GM12878 (cell line): ENCODE results near the gene SPSB3. TPM values are rescaled to one million over a fixed set of nuclear protein-coding genes. Genes with fewer than 3 reads are reported as not detected.

Experiments used
- ATAC-seq: fragments of 200-7000 bp; cut with Tn5 transposase; 3 replicates; pipeline ENCODE4 v1.9.1; 2020; ENCODE audit warnings: mild to moderate bottlenecking, moderate library complexity
- BruUV-seq: library from RNA; stranded (reverse); fragments of 400-500 nt; replicated peaks from 2 replicates; lab custom pipeline; 2021; lab: Mats Ljungman, UMichigan
- CTCF ChIA-PET: fragments of 300-600 bp; sonication (Branson Sonifier 250); formaldehyde crosslinking; extraction: SDS; loops from one replicate; lab custom pipeline; 2021; ENCODE audit warnings: inconsistent platforms; lab: Yijun Ruan, JAX
- POLR2A ChIA-PET: fragments of 350-600 bp; formaldehyde crosslinking; extraction: SDS; loops from one replicate; lab custom pipeline; 2021; ENCODE audit warnings: inconsistent platforms; lab: Charles Lee
- RAD21 ChIA-PET: fragments of 300-600 bp; sonication (Branson Sonifier 250); formaldehyde crosslinking; loops from one replicate; lab custom pipeline; 2023; ENCODE audit warnings: antibody characterized with exemption; ENCODE audit not compliant: unreplicated experiment; lab: Charles Lee
- SMC1A ChIA-PET: fragments of 300-600 bp; sonication (Branson Sonifier 250); formaldehyde crosslinking; loops from one replicate; lab custom pipeline; 2023; ENCODE audit not compliant: unreplicated experiment, uncharacterized antibody; lab: Charles Lee
- DNase-seq: peaks from one replicate; pipeline ENCODE4 v3.0.0-alpha.2; 2011; ENCODE audit warnings: low read depth, low spot score
- FAIRE-seq: peaks from 3 replicates; lab custom pipeline; 2011; peaks lifted over from hg19 to GRCh38; lab: Jason Lieb, UNC
- H2AFZ ChIP-seq: 2 replicates; pipeline ENCODE4 v1.6.0; 2011; ENCODE audit warnings: low read depth, low read length, control low read depth; ENCODE audit not compliant: control insufficient read depth
- H3K27ac ChIP-seq: 2 replicates; pipeline ENCODE4 v1.5.1; 2011; ENCODE audit warnings: control low read depth; ENCODE audit not compliant: control insufficient read depth, insufficient read depth
- H3K27me3 ChIP-seq, 2 experiments: replicated peaks in 1 of 2; 2 replicates each; pipeline versions ENCODE4 v1.6.0 to v1.6.1; 2011; ENCODE audit warnings: low read length in 1 of 2; ENCODE audit not compliant: control insufficient read depth in 2 of 2, insufficient read depth in 2 of 2
- H3K36me3 ChIP-seq, 2 experiments: 2 replicates each; pipeline ENCODE4 v1.5.1; 2011; ENCODE audit warnings: low read length in 1 of 2; ENCODE audit not compliant: control insufficient read depth in 2 of 2, insufficient read depth in 2 of 2
- H3K4me1 ChIP-seq: 2 replicates; pipeline ENCODE4 v1.6.1; 2011; ENCODE audit warnings: mild to moderate bottlenecking, low read length, moderate library complexity, mixed read lengths; ENCODE audit not compliant: control insufficient read depth, insufficient read depth
- H3K4me2 ChIP-seq: 2 replicates; pipeline ENCODE4 v1.6.0; 2011; ENCODE audit warnings: control low read depth; ENCODE audit not compliant: control insufficient read depth, insufficient read depth
- H3K4me3 ChIP-seq: fragments of 200-600 bp; sonication (generic); 2 replicates; pipeline ENCODE4 v1.5.1; 2016
- H3K79me2 ChIP-seq: 2 replicates; pipeline ENCODE4 v1.6.0; 2011; ENCODE audit warnings: low read length; ENCODE audit not compliant: control insufficient read depth, insufficient read depth
- H3K9ac ChIP-seq: 2 replicates; pipeline ENCODE4 v1.8.0; 2011; ENCODE audit warnings: low read length, control low read depth, mixed read lengths; ENCODE audit not compliant: control insufficient read depth, insufficient read depth
- H3K9me3 ChIP-seq: replicated peaks from 3 replicates; pipeline ENCODE4 v1.5.1; 2011; ENCODE audit warnings: mild to moderate bottlenecking, low read length; ENCODE audit not compliant: control insufficient read depth, insufficient read depth
- H4K20me1 ChIP-seq: 2 replicates; pipeline ENCODE4 v1.6.0; 2011; ENCODE audit not compliant: control insufficient read depth, insufficient read depth
- ASH2L ChIP-seq: fragments of 300-600, 200-600 bp; sonication (generic); IDR thresholded peaks from 2 replicates; pipeline ENCODE4 v1.6.1; 2017; ENCODE audit warnings: low read depth, mild to moderate bottlenecking, borderline replicate concordance
- CEBPB ChIP-seq, 2 experiments: fragments of 150-350 bp in 1 of 2; IDR thresholded peaks; 2 replicates each; pipeline ENCODE4 v1.6.1; 2012 to 2014; ENCODE audit warnings: low read depth in 2 of 2, low read length in 2 of 2, borderline replicate concordance in 1 of 2, inconsistent platforms in 1 of 2
- NFIC ChIP-seq: IDR thresholded peaks from 2 replicates; pipeline ENCODE4 v1.6.1; 2012; ENCODE audit warnings: low read depth, mild to moderate bottlenecking, inconsistent platforms, low read length, moderate library complexity
- RAD51 ChIP-seq: fragments of 450-650 bp; IDR thresholded peaks from 2 replicates; pipeline ENCODE4 v1.6.1; 2016; ENCODE audit warnings: moderate library complexity, mild to moderate bottlenecking, inconsistent platforms
- RFX5 ChIP-seq: IDR thresholded peaks from 2 replicates; pipeline ENCODE4 v1.6.1; 2011; ENCODE audit warnings: low read depth, low read length, improper control_type of control experiment
- SMAD5 ChIP-seq: IDR thresholded peaks from 2 replicates; pipeline ENCODE4 v1.6.1; 2016; ENCODE audit warnings: antibody characterized with exemption, low read depth
- TARDBP ChIP-seq: IDR thresholded peaks from 2 replicates; pipeline ENCODE4 v1.6.1; 2016; ENCODE audit warnings: borderline replicate concordance
- ZNF217 ChIP-seq: fragments of 450-650 bp; IDR thresholded peaks from 2 replicates; pipeline ENCODE4 v1.6.1; 2017; ENCODE audit warnings: antibody characterized with exemption, mild to moderate bottlenecking
- WGBS: methylation state at CpG from one replicate; pipeline ENCODE4 v1.1.6; 2016; ENCODE audit warnings: low lambda C conversion rate; ENCODE audit not compliant: insufficient replicate concordance, insufficient coverage; ENCODE audit errors: missing lambda C conversion rate; 5-methylcytosine and 5-hydroxymethylcytosine counted together
- in situ Hi-C: fragments of 300-500 bp; cut with MboI; formaldehyde crosslinking; loops from 9 replicates; pipeline ENCODE4 v1.14.3; 2018; ENCODE audit warnings: mixed read lengths
- intact Hi-C: fragments of 100-400 bp; cut with micrococcal nuclease; formaldehyde crosslinking; loops from one replicate; pipeline ENCODE4 v1.14.2; 2022; ENCODE audit not compliant: unreplicated experiment
- polyA plus RNA-seq, 11 experiments: library from polyadenylated mRNA; depleted of rRNA in 4 of 11; unstranded in 6 of 11; stranded (reverse) in 5 of 11; fragments of >200 nt; fragmentation: Nextera tagmentation in 4 of 11; fragmentation: Illumina TruSeq in 1 of 11; extraction: Ambion mirVana in 4 of 11; extraction: Trizol in 1 of 11; gene quantifications; 1 replicate in 1 of 11; 2 replicates in 10 of 11; pipeline versions ENCODE4 v1.2.1 to v1.2.3, GENCODE V29; 2011 to 2016; ENCODE audit warnings: inconsistent platforms in 2 of 11, missing spikeins in 2 of 11, low read depth in 1 of 11
- total RNA-seq, 4 experiments: library from RNA; depleted of rRNA in 3 of 4; stranded (reverse); fragments of >200 nt in 3 of 4; fragmentation: Illumina TruSeq in 1 of 4; extraction: Trizol in 1 of 4; gene quantifications; 2 replicates each; pipeline versions ENCODE4 v1.2.1 to v1.2.3, GENCODE V29; 2013 to 2021
- TF ChIP-seq, protein P1 (sequence below): fragments of 450-650 bp; IDR thresholded peaks from 2 replicates; pipeline ENCODE4 v1.6.1; 2017; ENCODE audit warnings: low read depth, mild to moderate bottlenecking, moderate library complexity
- TF ChIP-seq, protein P2 (sequence below): fragments of 450-650 bp; IDR thresholded peaks from 2 replicates; pipeline ENCODE4 v1.6.1; 2017; ENCODE audit warnings: antibody characterized with exemption, mild to moderate bottlenecking, moderate library complexity
- TF ChIP-seq, protein P3 (sequence below): IDR thresholded peaks from 2 replicates; pipeline ENCODE4 v1.6.1; 2012; ENCODE audit warnings: mild to moderate bottlenecking, low read depth, low read length
- TF ChIP-seq, protein P4 (sequence below): IDR thresholded peaks from 2 replicates; pipeline ENCODE4 v1.6.1; 2011; ENCODE audit warnings: low read depth, mild to moderate bottlenecking, low read length, moderate library complexity, borderline replicate concordance; ENCODE audit errors: extremely low read depth

The SPSB3 gene
- total and polyA plus RNA-seq, 10 of the 15 experiments (the other 5 are each of a cell fraction or from before 2014, with no cell fraction given), result 0.31 to 26.9 (median 14.0) TPM

DNA sequence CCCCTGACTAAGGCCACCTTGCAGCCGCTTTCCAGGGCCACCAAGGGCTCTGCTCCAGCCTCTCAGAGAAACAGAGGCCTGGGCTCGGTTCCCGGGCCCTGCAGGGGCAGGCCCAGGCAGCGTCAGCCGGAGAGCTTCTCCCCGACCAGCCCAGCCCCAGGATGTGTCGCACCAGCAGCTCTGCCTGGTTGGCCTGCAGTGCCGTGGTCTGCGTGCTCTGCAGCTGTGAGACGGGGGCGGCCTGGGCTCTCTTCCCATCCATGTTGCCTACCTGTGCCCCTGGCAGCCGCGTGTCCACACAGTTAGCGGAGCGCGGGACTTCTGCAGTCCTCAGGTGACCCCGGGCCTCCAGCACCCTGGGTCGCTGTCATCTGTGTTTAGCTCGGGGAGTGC lies 6.3 kb upstream of the SPSB3 start (continued):
- TF ChIP-seq, protein P1, sequence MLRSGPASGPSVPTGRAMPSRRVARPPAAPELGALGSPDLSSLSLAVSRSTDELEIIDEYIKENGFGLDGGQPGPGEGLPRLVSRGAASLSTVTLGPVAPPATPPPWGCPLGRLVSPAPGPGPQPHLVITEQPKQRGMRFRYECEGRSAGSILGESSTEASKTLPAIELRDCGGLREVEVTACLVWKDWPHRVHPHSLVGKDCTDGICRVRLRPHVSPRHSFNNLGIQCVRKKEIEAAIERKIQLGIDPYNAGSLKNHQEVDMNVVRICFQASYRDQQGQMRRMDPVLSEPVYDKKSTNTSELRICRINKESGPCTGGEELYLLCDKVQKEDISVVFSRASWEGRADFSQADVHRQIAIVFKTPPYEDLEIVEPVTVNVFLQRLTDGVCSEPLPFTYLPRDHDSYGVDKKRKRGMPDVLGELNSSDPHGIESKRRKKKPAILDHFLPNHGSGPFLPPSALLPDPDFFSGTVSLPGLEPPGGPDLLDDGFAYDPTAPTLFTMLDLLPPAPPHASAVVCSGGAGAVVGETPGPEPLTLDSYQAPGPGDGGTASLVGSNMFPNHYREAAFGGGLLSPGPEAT, result no peak
- TF ChIP-seq SMAD5 (no peak), NFIC (no peak), TARDBP (no peak), RFX5 (no peak)
- TF ChIP-seq, protein P2, sequence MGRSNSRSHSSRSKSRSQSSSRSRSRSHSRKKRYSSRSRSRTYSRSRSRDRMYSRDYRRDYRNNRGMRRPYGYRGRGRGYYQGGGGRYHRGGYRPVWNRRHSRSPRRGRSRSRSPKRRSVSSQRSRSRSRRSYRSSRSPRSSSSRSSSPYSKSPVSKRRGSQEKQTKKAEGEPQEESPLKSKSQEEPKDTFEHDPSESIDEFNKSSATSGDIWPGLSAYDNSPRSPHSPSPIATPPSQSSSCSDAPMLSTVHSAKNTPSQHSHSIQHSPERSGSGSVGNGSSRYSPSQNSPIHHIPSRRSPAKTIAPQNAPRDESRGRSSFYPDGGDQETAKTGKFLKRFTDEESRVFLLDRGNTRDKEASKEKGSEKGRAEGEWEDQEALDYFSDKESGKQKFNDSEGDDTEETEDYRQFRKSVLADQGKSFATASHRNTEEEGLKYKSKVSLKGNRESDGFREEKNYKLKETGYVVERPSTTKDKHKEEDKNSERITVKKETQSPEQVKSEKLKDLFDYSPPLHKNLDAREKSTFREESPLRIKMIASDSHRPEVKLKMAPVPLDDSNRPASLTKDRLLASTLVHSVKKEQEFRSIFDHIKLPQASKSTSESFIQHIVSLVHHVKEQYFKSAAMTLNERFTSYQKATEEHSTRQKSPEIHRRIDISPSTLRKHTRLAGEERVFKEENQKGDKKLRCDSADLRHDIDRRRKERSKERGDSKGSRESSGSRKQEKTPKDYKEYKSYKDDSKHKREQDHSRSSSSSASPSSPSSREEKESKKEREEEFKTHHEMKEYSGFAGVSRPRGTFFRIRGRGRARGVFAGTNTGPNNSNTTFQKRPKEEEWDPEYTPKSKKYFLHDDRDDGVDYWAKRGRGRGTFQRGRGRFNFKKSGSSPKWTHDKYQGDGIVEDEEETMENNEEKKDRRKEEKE, result no peak

DNA sequence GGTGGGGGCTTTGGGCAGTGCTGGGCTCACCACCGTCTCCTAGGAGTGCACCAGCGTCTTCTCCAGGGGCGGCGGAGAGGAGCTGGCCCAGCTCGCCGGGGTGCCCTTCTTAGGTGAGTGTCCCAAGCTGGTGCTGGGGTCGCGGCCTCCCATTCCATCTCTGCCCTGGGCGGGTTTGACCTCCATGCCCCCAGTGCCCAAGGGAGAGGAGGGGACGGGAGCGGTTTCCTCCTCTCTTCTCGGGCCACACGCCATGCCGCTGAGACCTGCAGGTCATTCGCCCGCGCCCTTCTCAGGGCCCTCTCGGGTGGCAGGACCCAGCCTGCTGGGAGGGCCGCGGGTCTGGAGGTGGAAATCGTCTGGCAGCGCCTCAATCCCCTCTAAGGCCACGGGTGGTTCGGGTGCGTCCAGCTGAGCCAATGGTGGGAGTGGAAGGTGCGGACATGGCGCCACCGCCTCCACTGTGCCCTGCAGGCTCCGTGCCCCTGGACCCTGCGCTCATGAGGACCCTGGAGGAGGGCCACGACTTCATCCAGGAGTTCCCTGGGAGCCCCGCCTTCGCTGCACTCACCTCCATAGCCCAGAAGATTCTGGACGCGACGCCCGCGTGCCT lies 5.8 kb upstream of the SPSB3 start:
- H3K4me3 ChIP-seq, result no peak overlapping the region
- H4K20me1 ChIP-seq, result no peaks in the 10 kb centered on the region
- no peak overlapping the region for H3K27ac ChIP-seq
- TF ChIP-seq CEBPB (IDR thresholded peaks at IDR 0.05; ENCODE audit: borderline replicate concordance in 1 of 2, low read depth in 2 of 2, low read length in 2 of 2) (no peak), ASH2L (no peak), RAD51 (no peak), ZNF217 (no peak)
- TF ChIP-seq, protein P3, sequence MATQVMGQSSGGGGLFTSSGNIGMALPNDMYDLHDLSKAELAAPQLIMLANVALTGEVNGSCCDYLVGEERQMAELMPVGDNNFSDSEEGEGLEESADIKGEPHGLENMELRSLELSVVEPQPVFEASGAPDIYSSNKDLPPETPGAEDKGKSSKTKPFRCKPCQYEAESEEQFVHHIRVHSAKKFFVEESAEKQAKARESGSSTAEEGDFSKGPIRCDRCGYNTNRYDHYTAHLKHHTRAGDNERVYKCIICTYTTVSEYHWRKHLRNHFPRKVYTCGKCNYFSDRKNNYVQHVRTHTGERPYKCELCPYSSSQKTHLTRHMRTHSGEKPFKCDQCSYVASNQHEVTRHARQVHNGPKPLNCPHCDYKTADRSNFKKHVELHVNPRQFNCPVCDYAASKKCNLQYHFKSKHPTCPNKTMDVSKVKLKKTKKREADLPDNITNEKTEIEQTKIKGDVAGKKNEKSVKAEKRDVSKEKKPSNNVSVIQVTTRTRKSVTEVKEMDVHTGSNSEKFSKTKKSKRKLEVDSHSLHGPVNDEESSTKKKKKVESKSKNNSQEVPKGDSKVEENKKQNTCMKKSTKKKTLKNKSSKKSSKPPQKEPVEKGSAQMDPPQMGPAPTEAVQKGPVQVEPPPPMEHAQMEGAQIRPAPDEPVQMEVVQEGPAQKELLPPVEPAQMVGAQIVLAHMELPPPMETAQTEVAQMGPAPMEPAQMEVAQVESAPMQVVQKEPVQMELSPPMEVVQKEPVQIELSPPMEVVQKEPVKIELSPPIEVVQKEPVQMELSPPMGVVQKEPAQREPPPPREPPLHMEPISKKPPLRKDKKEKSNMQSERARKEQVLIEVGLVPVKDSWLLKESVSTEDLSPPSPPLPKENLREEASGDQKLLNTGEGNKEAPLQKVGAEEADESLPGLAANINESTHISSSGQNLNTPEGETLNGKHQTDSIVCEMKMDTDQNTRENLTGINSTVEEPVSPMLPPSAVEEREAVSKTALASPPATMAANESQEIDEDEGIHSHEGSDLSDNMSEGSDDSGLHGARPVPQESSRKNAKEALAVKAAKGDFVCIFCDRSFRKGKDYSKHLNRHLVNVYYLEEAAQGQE, result no peak
- TF ChIP-seq, protein P4, sequence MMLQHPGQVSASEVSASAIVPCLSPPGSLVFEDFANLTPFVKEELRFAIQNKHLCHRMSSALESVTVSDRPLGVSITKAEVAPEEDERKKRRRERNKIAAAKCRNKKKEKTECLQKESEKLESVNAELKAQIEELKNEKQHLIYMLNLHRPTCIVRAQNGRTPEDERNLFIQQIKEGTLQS, result no peak
- no peak for ATAC-seq
- H3K9me3 ChIP-seq, result no peaks in the 10 kb centered on the region
- no peak overlapping the region for H3K9ac ChIP-seq
- intact Hi-C loops (no loop called here), in situ Hi-C loops (no loop called here)
- BruUV-seq, result no TSS peak
- FAIRE-seq, result no peak
- peaks cover 5 to 12% of the 10 kb centered on the region in 2 experiments; a peak in 3 of 4 replicates for H3K36me3 ChIP-seq
- WGBS, result 98% methylated on average over 35 of the region's 38 CpGs
- H2AFZ ChIP-seq, result no peak overlapping the region
- no peak for DNase-seq
- POLR2A ChIA-PET, result no interaction called here
- RAD21 ChIA-PET, result no interaction called here
- SMC1A ChIA-PET, result no interaction called here
- no peak overlapping the region for H3K4me2 ChIP-seq
- no peaks in the 10 kb centered on the region for H3K27me3 ChIP-seq
- peaks cover 15% of the 10 kb centered on the region for H3K79me2 ChIP-seq
- CTCF ChIA-PET, result no interaction called here
- no peaks in the 10 kb centered on the region for H3K4me1 ChIP-seq
